H9 (cell line): ENCODE data around the gene PCDHGC3. TPM values are rescaled to one million over a fixed set of nuclear protein-coding genes. Genes with fewer than 3 reads are reported as not detected.

Source experiments
- DNase-seq: peaks from one replicate; pipeline ENCODE4 v3.0.0-alpha.2; 2017
- H2AFZ ChIP-seq: one replicate; pipeline ENCODE4 v1.6.1; 2013; ENCODE audit warnings: mild to moderate bottlenecking, low read length, control low read depth, moderate library complexity
- H2AK5ac ChIP-seq: 2 replicates; pipeline ENCODE4 v1.6.1; 2013; ENCODE audit warnings: low read length, control low read depth, mixed read lengths; ENCODE audit not compliant: insufficient read length
- H2BK120ac ChIP-seq: one replicate; pipeline ENCODE4 v1.6.1; 2013; ENCODE audit warnings: low read depth, mild to moderate bottlenecking, low read length, control low read depth, inconsistent platforms; ENCODE audit not compliant: poor library complexity, severe bottlenecking
- H2BK12ac ChIP-seq: 2 replicates; pipeline ENCODE4 v1.6.1; 2013; ENCODE audit warnings: low read length, control low read depth, mixed read lengths, low read depth; ENCODE audit not compliant: insufficient read length
- H2BK15ac ChIP-seq: 2 replicates; pipeline ENCODE4 v1.6.1; 2013; ENCODE audit warnings: low read depth, low read length, control low read depth
- H2BK20ac ChIP-seq: one replicate; pipeline ENCODE4 v1.6.1; 2013; ENCODE audit warnings: low read depth, mild to moderate bottlenecking, low read length, control low read depth, inconsistent platforms; ENCODE audit not compliant: poor library complexity, severe bottlenecking
- H2BK5ac ChIP-seq: 2 replicates; pipeline ENCODE4 v1.6.1; 2013; ENCODE audit warnings: low read length, control low read depth, mixed read lengths; ENCODE audit not compliant: insufficient read length
- H3K14ac ChIP-seq: 2 replicates; pipeline ENCODE4 v1.6.1; 2013; ENCODE audit warnings: low read length, control low read depth; ENCODE audit not compliant: insufficient read depth
- H3K18ac ChIP-seq: 2 replicates; pipeline ENCODE4 v1.6.1; 2013; ENCODE audit warnings: low read depth, mild to moderate bottlenecking, mixed read lengths, low read length, control low read depth; ENCODE audit not compliant: insufficient read length
- H3K23ac ChIP-seq: 2 replicates; pipeline ENCODE4 v1.6.1; 2013; ENCODE audit warnings: low read length, control low read depth, mixed read lengths, low read depth; ENCODE audit not compliant: insufficient read length
- H3K23me2 ChIP-seq: 2 replicates; pipeline ENCODE4 v1.6.1; 2013; ENCODE audit warnings: low read depth, mild to moderate bottlenecking, mixed read lengths, low read length, control low read depth; ENCODE audit not compliant: insufficient read length, poor library complexity, severe bottlenecking
- H3K27ac ChIP-seq: 2 replicates; pipeline ENCODE4 v1.5.1; 2013; ENCODE audit warnings: low read length, control low read depth, mixed read lengths, low read depth; ENCODE audit not compliant: insufficient read length
- H3K27me3 ChIP-seq: 2 replicates; pipeline ENCODE4 v1.6.1; 2013; ENCODE audit warnings: low read length, control low read depth, inconsistent platforms; ENCODE audit not compliant: insufficient read depth
- H3K4ac ChIP-seq: 2 replicates; pipeline ENCODE4 v1.6.1; 2013; ENCODE audit warnings: low read depth, mild to moderate bottlenecking, control low read depth, inconsistent platforms, low read length, moderate library complexity
- H3K4me1 ChIP-seq: 2 replicates; pipeline ENCODE4 v1.6.1; 2013; ENCODE audit warnings: low read length, control low read depth, inconsistent platforms; ENCODE audit not compliant: insufficient read depth
- H3K4me2 ChIP-seq: 2 replicates; pipeline ENCODE4 v1.6.1; 2013; ENCODE audit warnings: low read length, control low read depth, mixed read lengths; ENCODE audit not compliant: insufficient read length, insufficient read depth
- H3K56ac ChIP-seq: 2 replicates; pipeline ENCODE4 v1.6.1; 2013; ENCODE audit warnings: low read depth, mild to moderate bottlenecking, mixed read lengths, low read length, control low read depth; ENCODE audit not compliant: insufficient read length
- H3K79me1 ChIP-seq: 2 replicates; pipeline ENCODE4 v1.6.1; 2013; ENCODE audit warnings: low read depth, mild to moderate bottlenecking, moderate library complexity, low read length, control low read depth, inconsistent platforms; ENCODE audit not compliant: insufficient read depth, poor library complexity, severe bottlenecking
- H3K79me2 ChIP-seq: 2 replicates; pipeline ENCODE4 v1.6.1; 2013; ENCODE audit warnings: low read length, control low read depth, inconsistent platforms; ENCODE audit not compliant: insufficient read depth
- H3K9ac ChIP-seq: 2 replicates; pipeline ENCODE4 v1.6.1; 2013; ENCODE audit warnings: low read length, control low read depth, mixed read lengths; ENCODE audit not compliant: insufficient read length; ENCODE audit errors: extremely low read depth
- H3K9me3 ChIP-seq: one replicate; pipeline ENCODE4 v1.6.1; 2013; ENCODE audit warnings: low read depth, low read length, inconsistent platforms; ENCODE audit not compliant: control insufficient read depth
- H3T11ph ChIP-seq: one replicate; pipeline ENCODE4 v1.6.1; 2013; ENCODE audit warnings: mild to moderate bottlenecking, low read length, control low read depth, inconsistent platforms
- H4K20me1 ChIP-seq: one replicate; pipeline ENCODE4 v1.6.1; 2013; ENCODE audit not compliant: control insufficient read depth, insufficient read length, insufficient read depth
- H4K5ac ChIP-seq: 2 replicates; pipeline ENCODE4 v1.6.1; 2013; ENCODE audit warnings: low read depth, mild to moderate bottlenecking, mixed read lengths, low read length, control low read depth; ENCODE audit not compliant: insufficient read length
- H4K8ac ChIP-seq: replicated peaks from 2 replicates; pipeline ENCODE4 v1.6.1; 2013; ENCODE audit warnings: low read length, control low read depth, mixed read lengths, low read depth; ENCODE audit not compliant: insufficient read length
- H4K91ac ChIP-seq: 2 replicates; pipeline ENCODE4 v1.6.1; 2013; ENCODE audit warnings: low read depth, mild to moderate bottlenecking, moderate library complexity, mixed read lengths, low read length, control low read depth; ENCODE audit not compliant: insufficient read length
- H3K27ac Mint-ChIP-seq, 3 experiments: 2 replicates in 2 of 3; 3 replicates in 1 of 3; pipeline ENCODE4 v1.8.0; 2020 to 2021; ENCODE audit warnings: mixed read lengths in 3 of 3, mild to moderate bottlenecking in 1 of 3, moderate library complexity in 1 of 3
- H3K27me3 Mint-ChIP-seq: 2 replicates; pipeline ENCODE4 v1.8.0; 2021; ENCODE audit warnings: low read depth, mild to moderate bottlenecking, moderate library complexity, mixed read lengths
- H3K36me3 Mint-ChIP-seq, 3 experiments: 2 replicates in 2 of 3; 3 replicates in 1 of 3; pipeline ENCODE4 v1.8.0; 2020 to 2021; ENCODE audit warnings: low read depth in 3 of 3, mixed read lengths in 3 of 3; ENCODE audit not compliant: insufficient read depth in 1 of 3
- H3K4me1 Mint-ChIP-seq, 2 experiments: 2 replicates each; pipeline ENCODE4 v1.8.0; 2020; ENCODE audit warnings: mixed read lengths in 2 of 2
- H3K4me3 Mint-ChIP-seq, 2 experiments: 2 replicates in 1 of 2; 3 replicates in 1 of 2; pipeline ENCODE4 v1.8.0; 2020 to 2021; ENCODE audit warnings: mild to moderate bottlenecking in 2 of 2, mixed read lengths in 2 of 2, moderate library complexity in 1 of 2
- H3K9me3 Mint-ChIP-seq, 2 experiments: 2 replicates in 1 of 2; 3 replicates in 1 of 2; pipeline ENCODE4 v1.8.0; 2020; ENCODE audit warnings: mild to moderate bottlenecking in 2 of 2, mixed read lengths in 2 of 2, moderate library complexity in 1 of 2
- WGBS: extraction: QIAGEN DNeasy Blood & Tissue Kit; methylation state at CpG from one replicate; pipeline ENCODE4 v1.1.7; 2013; ENCODE audit warnings: missing lambda C conversion rate, low lambda C conversion rate, mixed read lengths; ENCODE audit not compliant: insufficient read length; ENCODE audit errors: extremely low coverage; 5-methylcytosine and 5-hydroxymethylcytosine counted together
- total RNA-seq: library from RNA; stranded (reverse); gene quantifications from 2 replicates; pipeline ENCODE4 v1.2.1, GENCODE V29; 2021
- TF ChIP-seq, protein P1 (sequence below): fragments of 200-600 bp; sonication (generic); conservative IDR thresholded peaks from 3 replicates; pipeline ENCODE4 v1.8.0; 2021; ENCODE audit warnings: antibody characterized with exemption, mild to moderate bottlenecking

Gene PCDHGC3
- total RNA-seq, 1 experiment from 2014 or later: 19.8 TPM

DNA sequence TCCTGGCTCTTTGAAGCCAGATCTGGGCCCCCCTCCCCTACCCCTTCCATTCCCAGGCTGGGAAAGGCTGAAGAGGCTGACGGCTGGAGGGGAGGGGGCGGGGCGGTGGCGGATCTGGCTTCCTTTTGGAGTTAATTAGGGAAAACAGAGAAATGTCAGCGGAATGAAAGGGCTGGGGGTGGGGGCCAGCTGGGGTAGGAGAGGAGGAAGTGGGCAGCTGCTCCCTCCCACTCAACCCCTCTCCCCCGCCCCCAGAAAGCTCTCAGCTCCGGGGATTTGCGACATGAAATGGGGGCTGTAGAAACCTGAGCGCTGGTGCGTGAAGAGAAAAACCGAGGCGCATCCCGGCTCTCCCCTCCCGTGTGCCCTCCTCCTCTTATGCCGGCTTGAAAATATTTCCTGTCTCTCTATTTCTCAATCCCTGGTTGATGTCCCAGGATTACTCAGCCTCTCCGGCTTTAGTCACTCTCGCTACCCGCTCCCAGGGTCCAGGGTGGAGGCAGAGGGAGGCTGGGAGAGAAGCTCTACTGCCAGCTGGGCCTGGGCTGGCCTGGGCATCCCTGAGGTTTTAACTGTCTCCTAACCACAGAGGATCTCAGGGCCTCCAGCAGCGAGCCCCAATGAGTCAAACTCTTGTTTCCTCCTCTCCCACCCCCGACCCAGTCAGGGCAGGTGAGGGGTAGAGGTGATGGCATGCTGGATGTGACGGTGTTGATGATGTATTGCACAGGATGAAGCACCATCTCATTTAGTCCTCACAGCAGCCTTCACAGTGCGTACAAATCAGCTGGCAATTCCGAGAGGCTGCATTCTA, 33.2 kb downstream of the PCDHGC3 start:
- Histone ChIP-seq H3K79me2 (no peaks in the 10 kb centered on the region), H3K9me3 (no peaks in the 10 kb centered on the region), H3K23me2 (peaks cover 14% of the 10 kb centered on the region), H4K20me1 (no peaks in the 10 kb centered on the region), H3K9ac (no peak overlapping the region), H2AK5ac (no peak overlapping the region), H3K23ac (no peak overlapping the region), H3K18ac (no peak overlapping the region), H2BK5ac (no peak overlapping the region), H4K8ac (no peak overlapping the region), H2BK120ac (no peak overlapping the region), H3K4me2 (peak overlapping the region; percentile 33), H2BK12ac (no peak overlapping the region), H3K4ac (no peak overlapping the region), H4K5ac (no peak overlapping the region), H3K4me1 (peaks cover 4% of the 10 kb centered on the region; the same call in 1 of the 2 replicates), H2AFZ (no peak overlapping the region), H2BK20ac (no peak overlapping the region), H2BK15ac (no peak overlapping the region), H4K91ac (no peak overlapping the region), H3K27ac (no peak overlapping the region), H3K56ac (no peak overlapping the region), H3T11ph (no peak overlapping the region), H3K14ac (no peak overlapping the region), H3K79me1 (no peaks in the 10 kb centered on the region), H3K27me3 (no peaks in the 10 kb centered on the region)
- Mint-ChIP-seq H3K9me3 (no peaks in the 10 kb centered on the region; a peak in 1 of 5 replicates), H3K27ac (peak overlapping the region; percentile 44 to 99 (median 88); a peak in 4 of 7 replicates), H3K4me1 (peaks cover 36 to 41% of the 10 kb centered on the region in 2 experiments), H3K4me3 (peak overlapping the region; percentile 55 to 79), H3K27me3 (peaks cover 3% of the 10 kb centered on the region; the same call in 1 of the 2 replicates), H3K36me3 (peaks cover 8 to 19% (median 9%) of the 10 kb centered on the region in 3 experiments)
- DNase-seq: peak; percentile 77
- no CpG with 5 or more reads among the region's 23 CpGs for WGBS
- TF ChIP-seq, protein P1, sequence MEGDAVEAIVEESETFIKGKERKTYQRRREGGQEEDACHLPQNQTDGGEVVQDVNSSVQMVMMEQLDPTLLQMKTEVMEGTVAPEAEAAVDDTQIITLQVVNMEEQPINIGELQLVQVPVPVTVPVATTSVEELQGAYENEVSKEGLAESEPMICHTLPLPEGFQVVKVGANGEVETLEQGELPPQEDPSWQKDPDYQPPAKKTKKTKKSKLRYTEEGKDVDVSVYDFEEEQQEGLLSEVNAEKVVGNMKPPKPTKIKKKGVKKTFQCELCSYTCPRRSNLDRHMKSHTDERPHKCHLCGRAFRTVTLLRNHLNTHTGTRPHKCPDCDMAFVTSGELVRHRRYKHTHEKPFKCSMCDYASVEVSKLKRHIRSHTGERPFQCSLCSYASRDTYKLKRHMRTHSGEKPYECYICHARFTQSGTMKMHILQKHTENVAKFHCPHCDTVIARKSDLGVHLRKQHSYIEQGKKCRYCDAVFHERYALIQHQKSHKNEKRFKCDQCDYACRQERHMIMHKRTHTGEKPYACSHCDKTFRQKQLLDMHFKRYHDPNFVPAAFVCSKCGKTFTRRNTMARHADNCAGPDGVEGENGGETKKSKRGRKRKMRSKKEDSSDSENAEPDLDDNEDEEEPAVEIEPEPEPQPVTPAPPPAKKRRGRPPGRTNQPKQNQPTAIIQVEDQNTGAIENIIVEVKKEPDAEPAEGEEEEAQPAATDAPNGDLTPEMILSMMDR: no peak
